Hepatocyte (in vitro differentiated cells): ENCODE data around the gene GNL2. TPM values are rescaled to one million over a fixed set of nuclear protein-coding genes. Genes with fewer than 3 reads are reported as not detected.
"Not testable (repeated sequence)": the region's sequence is repeated elsewhere in the genome, so short reads cannot be mapped to it uniquely, and the experiment has no call there.

Source experiments
- DNase-seq: peaks from one replicate; pipeline ENCODE4 v3.0.0-alpha.2; 2016; ENCODE audit warnings: low spot score
- H2AFZ ChIP-seq: fragments of 200-600 bp; sonication (generic); 2 replicates; pipeline ENCODE4 v1.6.0; 2016; ENCODE audit warnings: antibody characterized with exemption, mild to moderate bottlenecking
- H3K27ac ChIP-seq: fragments of 200-600 bp; sonication (generic); 2 replicates; pipeline ENCODE4 v1.5.1; 2016; ENCODE audit warnings: mild to moderate bottlenecking
- H3K27me3 ChIP-seq: fragments of 200-600 bp; sonication (generic); 2 replicates; pipeline ENCODE4 v1.6.1; 2016
- H3K36me3 ChIP-seq: fragments of 200-600 bp; sonication (generic); replicated peaks from 2 replicates; pipeline ENCODE4 v1.5.1; 2016; ENCODE audit warnings: low read depth; ENCODE audit not compliant: insufficient read depth
- H3K4me1 ChIP-seq: fragments of 200-600 bp; sonication (generic); 2 replicates; pipeline ENCODE4 v1.5.1; 2016; ENCODE audit warnings: mild to moderate bottlenecking, moderate library complexity; ENCODE audit not compliant: insufficient read depth
- H3K4me2 ChIP-seq: fragments of 200-600 bp; sonication (generic); 2 replicates; pipeline ENCODE4 v1.6.0; 2016
- H3K4me3 ChIP-seq: fragments of 200-600 bp; sonication (generic); 2 replicates; pipeline ENCODE4 v1.5.1; 2016; ENCODE audit warnings: mild to moderate bottlenecking
- H3K79me2 ChIP-seq: fragments of 200-600 bp; sonication (generic); 2 replicates; pipeline ENCODE4 v1.6.0; 2017; ENCODE audit warnings: mild to moderate bottlenecking
- H3K9me2 ChIP-seq: fragments of 200-600 bp; sonication (generic); replicated peaks from 2 replicates; pipeline ENCODE4 v1.6.0; 2017; ENCODE audit warnings: mild to moderate bottlenecking; ENCODE audit not compliant: insufficient read depth
- H3K9me3 ChIP-seq: fragments of 200-600 bp; sonication (generic); 2 replicates; pipeline ENCODE4 v1.5.1; 2016; ENCODE audit warnings: low read depth, mild to moderate bottlenecking
- H4K20me1 ChIP-seq: fragments of 200-600 bp; sonication (generic); 2 replicates; pipeline ENCODE4 v1.6.0; 2016; ENCODE audit warnings: mild to moderate bottlenecking; ENCODE audit not compliant: insufficient read depth, poor library complexity, severe bottlenecking
- CTCF ChIP-seq: fragments of 200-600 bp; sonication (generic); IDR thresholded peaks from 2 replicates; pipeline ENCODE4 v1.5.1; 2016; ENCODE audit warnings: antibody characterized with exemption, mild to moderate bottlenecking; ENCODE audit not compliant: poor library complexity
- EZH2 ChIP-seq: fragments of 200-600 bp; sonication (generic); IDR thresholded peaks from 2 replicates; pipeline ENCODE4 v1.6.1; 2016; ENCODE audit warnings: antibody characterized with exemption, mild to moderate bottlenecking, borderline replicate concordance
- EZH2phosphoT487 ChIP-seq: fragments of 200-600 bp; sonication (generic); IDR thresholded peaks from one replicate; pipeline ENCODE4 v1.6.1; 2018; ENCODE audit warnings: antibody characterized with exemption, mild to moderate bottlenecking, low read depth, moderate library complexity; ENCODE audit not compliant: unreplicated experiment, severe bottlenecking
- WGBS: methylation state at CpG from one replicate; pipeline ENCODE4 v1.1.6; 2016; ENCODE audit warnings: low lambda C conversion rate; ENCODE audit errors: missing lambda C conversion rate; 5-methylcytosine and 5-hydroxymethylcytosine counted together
- polyA plus RNA-seq: library from polyadenylated mRNA; unstranded; fragments of >200 nt; fragmentation: Nextera tagmentation; extraction: Ambion mirVana; gene quantifications from 2 replicates; pipeline ENCODE4 v1.2.1, GENCODE V29; 2016
- small RNA-seq: library from RNA; depleted of rRNA; stranded (forward); fragments of <200 nt; gene quantifications from one replicate; pipeline ENCODE3, GENCODE V24; 2014
- total RNA-seq: library from RNA; depleted of rRNA; stranded (reverse); fragments of >200 nt; gene quantifications from 2 replicates; pipeline ENCODE4 v1.2.3, GENCODE V29; 2014

GNL2 gene
- total and polyA plus RNA-seq, 2 experiments from 2014 or later: 47.2 to 51.7 TPM

GRCh38 chr1:37519613-37520012 is 76.1 kb downstream of the GNL2 start:
- Histone ChIP-seq H3K36me3 (no peaks in the 10 kb centered on the region), H3K79me2 (no peaks in the 10 kb centered on the region), H3K4me3 (no peak overlapping the region), H3K4me1 (peaks cover 5% of the 10 kb centered on the region), H3K9me2 (no peaks in the 10 kb centered on the region), H3K27ac (no peak overlapping the region), H3K9me3 (no peaks in the 10 kb centered on the region), H3K4me2 (no peak overlapping the region), H3K27me3 (no peaks in the 10 kb centered on the region), H2AFZ (no peak overlapping the region), H4K20me1 (no peaks in the 10 kb centered on the region)
- TF ChIP-seq EZH2 (no peak), EZH2phosphoT487 (no peak), CTCF (no peak)
- no peak for DNase-seq

GRCh38 chr1:37518929-37519328 is 76.8 kb downstream of the GNL2 start:
- not testable (repeated sequence) for DNase-seq, H3K27ac ChIP-seq, H4K20me1 ChIP-seq, H3K9me2 ChIP-seq, H3K27me3 ChIP-seq, H3K79me2 ChIP-seq, H2AFZ ChIP-seq, H3K36me3 ChIP-seq, H3K4me2 ChIP-seq, H3K4me3 ChIP-seq, H3K4me1 ChIP-seq, H3K9me3 ChIP-seq
- 88% methylated on average over 15 of the region's 15 CpGs for WGBS

- H3K4me2 ChIP-seq, DNase-seq, H2AFZ ChIP-seq, H3K4me3 ChIP-seq, H3K79me2 ChIP-seq, H3K27me3 ChIP-seq, H3K27ac ChIP-seq, H4K20me1 ChIP-seq, H3K9me3 ChIP-seq, H3K36me3 ChIP-seq, H3K9me2 ChIP-seq, H3K4me1 ChIP-seq: not testable (repeated sequence)
- WGBS: 95% methylated on average over 27 of the region's 31 CpGs
Observed at GRCh38 chr1:37518241-37518640, 77.5 kb downstream of the GNL2 start.

- no peak for TF ChIP-seq CTCF
- TF ChIP-seq EZH2: no peak
- TF ChIP-seq EZH2phosphoT487: no peak
- Histone ChIP-seq H3K9me3 (no peaks in the 10 kb centered on the region), H2AFZ (no peak overlapping the region), H3K4me2 (no peak overlapping the region), H3K27ac (no peak overlapping the region), H3K79me2 (peaks cover 16% of the 10 kb centered on the region), H3K36me3 (no peaks in the 10 kb centered on the region), H3K4me1 (peaks cover 11% of the 10 kb centered on the region), H3K4me3 (no peak overlapping the region), H3K27me3 (no peaks in the 10 kb centered on the region), H3K9me2 (no peaks in the 10 kb centered on the region), H4K20me1 (peaks cover 8% of the 10 kb centered on the region)
- no peak for DNase-seq
- 90% methylated on average over 1 of the region's 1 CpG for WGBS
Observed at GRCh38 chr1:37517569-37517968, 78.2 kb downstream of the GNL2 start.

Small RNA genes within 50 kb of the gene (small RNA-seq; reads per million reads assigned to genes)
- gene AL034379.1: not detected

Other genes starting within 250 kb of the GNL2 start
- gene ZC3H12A, start 121.4 kb downstream of the GNL2 start, total RNA-seq: 30.8 and 30.9 TPM in 2 replicates
- 46.2 and 54.9 TPM in 2 replicates for gene ZC3H12A, start 121.4 kb downstream of the GNL2 start, polyA plus RNA-seq
- 74.7 TPM in 2 replicates for gene MEAF6, start 81.2 kb downstream of the GNL2 start, total RNA-seq
- gene MEAF6, start 81.2 kb downstream of the GNL2 start, polyA plus RNA-seq: 46.5 and 62.8 TPM in 2 replicates
- gene SNIP1, start 41.6 kb downstream of the GNL2 start, total RNA-seq: 10.5 and 10.9 TPM in 2 replicates
- 6.5 and 8.0 TPM in 2 replicates for gene SNIP1, start 41.6 kb downstream of the GNL2 start, polyA plus RNA-seq
- 11.5 TPM in 2 replicates for gene DNALI1, start 39.0 kb downstream of the GNL2 start, total RNA-seq
- 33.1 and 38.8 TPM in 2 replicates for gene DNALI1, start 39.0 kb downstream of the GNL2 start, polyA plus RNA-seq
- gene RSPO1, start 39.0 kb upstream of the GNL2 start, total RNA-seq: 0.83 and 0.88 TPM in 2 replicates
- 1.5 and 2.4 TPM in 2 replicates for gene RSPO1, start 39.0 kb upstream of the GNL2 start, polyA plus RNA-seq
- 4.1 and 4.3 TPM in 2 replicates for gene CDCA8, start 96.6 kb upstream of the GNL2 start, total RNA-seq
- gene CDCA8, start 96.6 kb upstream of the GNL2 start, polyA plus RNA-seq: 5.4 and 5.7 TPM in 2 replicates
- gene EPHA10, start 169.2 kb upstream of the GNL2 start, total RNA-seq: 0.84 and 1.5 TPM in 2 replicates
- 0.79 and 1.3 TPM in 2 replicates for gene EPHA10, start 169.2 kb upstream of the GNL2 start, polyA plus RNA-seq
- gene MANEAL, start 197.9 kb upstream of the GNL2 start, total RNA-seq: 2.3 and 2.7 TPM in 2 replicates
- gene MANEAL, start 197.9 kb upstream of the GNL2 start, polyA plus RNA-seq: 2.3 and 3.5 TPM in 2 replicates
- 63.8 and 78.3 TPM in 2 replicates for gene C1orf122, start 211.9 kb upstream of the GNL2 start, total RNA-seq
- gene C1orf122, start 211.9 kb upstream of the GNL2 start, polyA plus RNA-seq: 166 and 186 TPM in 2 replicates
- 24.1 and 26.5 TPM in 2 replicates for gene YRDC, start 212.3 kb upstream of the GNL2 start, total RNA-seq
- gene YRDC, start 212.3 kb upstream of the GNL2 start, polyA plus RNA-seq: 33.8 and 37.4 TPM in 2 replicates